Endothelial cell of umbilical vein (primary cell): ENCODE measurements around the gene RAC3. TPM values are rescaled to one million over a fixed set of nuclear protein-coding genes. Genes with fewer than 3 reads are reported as not detected.

Experiments
- BruUV-seq: library from RNA; stranded (reverse); fragments of 400-500 nt; replicated peaks from 2 replicates; lab custom pipeline; 2021; lab: Mats Ljungman, UMichigan
- CTCF ChIA-PET: fragments of 300-600, 350-600 bp; sonication (Branson Sonifier 250); formaldehyde crosslinking; loops from one replicate; lab custom pipeline; 2021; ENCODE audit warnings: antibody characterized with exemption, inconsistent platforms; lab: Charles Lee
- POLR2A ChIA-PET: fragments of 300-600, 350-600 bp; sonication (Branson Sonifier 250); formaldehyde crosslinking; loops from one replicate; lab custom pipeline; 2021; ENCODE audit warnings: antibody characterized with exemption, inconsistent platforms; lab: Charles Lee
- DNase-seq: peaks from one replicate; pipeline ENCODE4 v3.0.0-alpha.2; 2011; ENCODE audit warnings: low read depth, low spot score
- FAIRE-seq: peaks from 2 replicates; lab custom pipeline; 2011; peaks lifted over from hg19 to GRCh38; lab: Jason Lieb, UNC
- H2AFZ ChIP-seq: 2 replicates; pipeline ENCODE4 v1.6.0; 2012; ENCODE audit warnings: low read depth, low read length, control low read depth, inconsistent platforms
- H3K27ac ChIP-seq: 2 replicates; pipeline ENCODE4 v1.5.1; 2011; ENCODE audit warnings: low read depth, mild to moderate bottlenecking, control low read depth, low read length, moderate library complexity; ENCODE audit not compliant: insufficient read depth
- H3K27me3 ChIP-seq, 2 experiments: 2 replicates each; pipeline versions ENCODE4 v1.6.0 to v1.6.1; 2011; ENCODE audit warnings: low read length in 2 of 2, mixed read lengths in 1 of 2; ENCODE audit not compliant: control insufficient read depth in 2 of 2, insufficient read depth in 2 of 2
- H3K36me3 ChIP-seq, 2 experiments: 2 replicates in 1 of 2; 3 replicates in 1 of 2; pipeline ENCODE4 v1.5.1; 2011; ENCODE audit warnings: low read length in 2 of 2, mild to moderate bottlenecking in 1 of 2, moderate library complexity in 1 of 2; ENCODE audit not compliant: control insufficient read depth in 2 of 2, insufficient read depth in 2 of 2; ENCODE audit errors: extremely low read depth in 1 of 2
- H3K4me1 ChIP-seq: 3 replicates; pipeline ENCODE4 v1.5.1; 2011; ENCODE audit warnings: mild to moderate bottlenecking, low read length; ENCODE audit not compliant: control insufficient read depth, insufficient read depth; ENCODE audit errors: extremely low read depth
- H3K4me2 ChIP-seq: 2 replicates; pipeline ENCODE4 v1.6.1; 2011; ENCODE audit warnings: low read length, control low read depth, mixed read lengths; ENCODE audit not compliant: insufficient read depth
- H3K4me3 ChIP-seq, 3 experiments: fragments of 200-600 bp in 1 of 3; sonication (generic), shearing (Covaris generic) in 1 of 3; replicated peaks in 1 of 3; 2 replicates each; pipeline ENCODE4 v1.5.1; 2011 to 2016; ENCODE audit warnings: control low read depth in 3 of 3, low read length in 3 of 3, mild to moderate bottlenecking in 2 of 3, inconsistent platforms in 1 of 3, low read depth in 1 of 3, moderate library complexity in 1 of 3; ENCODE audit not compliant: insufficient read depth in 1 of 3
- H3K79me2 ChIP-seq: 2 replicates; pipeline ENCODE4 v1.6.0; 2012; ENCODE audit warnings: low read length, inconsistent platforms; ENCODE audit not compliant: control insufficient read depth, insufficient read depth
- H3K9ac ChIP-seq: replicated peaks from 2 replicates; pipeline ENCODE3; 2011; ENCODE audit warnings: low read length, control low read depth; ENCODE audit not compliant: insufficient read depth; ENCODE audit errors: extremely low read depth
- H3K9me1 ChIP-seq: replicated peaks from 3 replicates; pipeline ENCODE4 v1.6.0; 2011; ENCODE audit warnings: mild to moderate bottlenecking, low read length; ENCODE audit not compliant: control insufficient read depth, insufficient read depth; ENCODE audit errors: extremely low read depth
- H3K9me3 ChIP-seq: replicated peaks from 2 replicates; pipeline ENCODE4 v1.5.1; 2012; ENCODE audit warnings: low read length, inconsistent platforms; ENCODE audit not compliant: control insufficient read depth, insufficient read depth
- H4K20me1 ChIP-seq: replicated peaks from 2 replicates; pipeline ENCODE3; 2011; ENCODE audit warnings: mild to moderate bottlenecking, low read length; ENCODE audit not compliant: control insufficient read depth, insufficient read depth; ENCODE audit errors: extremely low read depth
- CTCF ChIP-seq, 2 donors: IDR thresholded peaks; 1 replicate in 1 of 2; 2 replicates in 1 of 2; pipeline ENCODE4 v1.5.1; 2011; ENCODE audit warnings: low read length in 2 of 2, mild to moderate bottlenecking in 2 of 2, moderate library complexity in 2 of 2, control low read depth in 1 of 2, inconsistent platforms in 1 of 2, low read depth in 1 of 2; ENCODE audit not compliant: insufficient read depth in 1 of 2; ENCODE audit errors: extremely low read depth in 1 of 2
- EZH2 ChIP-seq: IDR thresholded peaks from 2 replicates; pipeline ENCODE4 v1.6.1; 2012; ENCODE audit warnings: borderline replicate concordance, low read depth, mild to moderate bottlenecking, moderate library complexity, low read length, inconsistent platforms; ENCODE audit not compliant: severe bottlenecking
- FOS ChIP-seq: IDR thresholded peaks from 2 replicates; pipeline ENCODE4 v1.6.1; 2011; ENCODE audit warnings: mild to moderate bottlenecking, low read length, moderate library complexity, borderline replicate concordance; ENCODE audit not compliant: insufficient read depth
- GATA2 ChIP-seq: IDR thresholded peaks from 2 replicates; pipeline ENCODE4 v1.7.0; 2011; ENCODE audit warnings: low read depth, mild to moderate bottlenecking, moderate library complexity, mixed read lengths, low read length; ENCODE audit not compliant: insufficient read length, insufficient read depth
- JUN ChIP-seq: IDR thresholded peaks from 2 replicates; pipeline ENCODE4 v1.6.1; 2011; ENCODE audit warnings: borderline replicate concordance, low read depth; ENCODE audit not compliant: insufficient read length, insufficient read depth
- MAX ChIP-seq: IDR thresholded peaks from 2 replicates; pipeline ENCODE4 v1.6.1; 2011; ENCODE audit not compliant: insufficient read depth, insufficient read length
- MYC ChIP-seq: IDR thresholded peaks from one replicate; pipeline ENCODE4 v1.6.1; 2011; ENCODE audit warnings: mild to moderate bottlenecking, low read depth, low read length
- POLR2A ChIP-seq: IDR thresholded peaks from 2 replicates; pipeline ENCODE4 v1.6.1; 2012; ENCODE audit warnings: low read depth, mild to moderate bottlenecking, control low read depth, low read length
- POLR2AphosphoS5 ChIP-seq: IDR thresholded peaks from 2 replicates; pipeline ENCODE4 v1.6.1; 2012; ENCODE audit warnings: low read depth, mild to moderate bottlenecking, control low read depth, low read length, moderate library complexity; ENCODE audit not compliant: insufficient read depth
- dilution Hi-C: fragments of 300-500 bp; cut with MboI; formaldehyde crosslinking; loops from one replicate; pipeline ENCODE4 v1.15.0; 2019; ENCODE audit warnings: low sequenced_read_pairs; ENCODE audit not compliant: extremely low pct_ligation_motif_present
- intact Hi-C: fragments of 100-400 bp; cut with micrococcal nuclease; formaldehyde crosslinking; loops from one replicate; pipeline ENCODE4 v1.10.0; 2022
- polyA plus RNA-seq, 4 experiments: library from polyadenylated mRNA; depleted of rRNA in 3 of 4; stranded (reverse) in 3 of 4; unstranded in 1 of 4; fragments of >200 nt; gene quantifications; 2 replicates each; pipeline versions ENCODE4 v1.2.1 to v1.2.3, GENCODE V29; 2011 to 2012; ENCODE audit warnings: missing spikeins in 1 of 4
- total RNA-seq: library from RNA; stranded (reverse); gene quantifications from 2 replicates; pipeline ENCODE4 v1.2.3, GENCODE V29; 2021

RAC3 gene
- total and polyA plus RNA-seq, 2 donors (not counting 3 experiments of a cell fraction or from before 2014, with no cell fraction given): 34.1 to 56.0 TPM

DNA sequence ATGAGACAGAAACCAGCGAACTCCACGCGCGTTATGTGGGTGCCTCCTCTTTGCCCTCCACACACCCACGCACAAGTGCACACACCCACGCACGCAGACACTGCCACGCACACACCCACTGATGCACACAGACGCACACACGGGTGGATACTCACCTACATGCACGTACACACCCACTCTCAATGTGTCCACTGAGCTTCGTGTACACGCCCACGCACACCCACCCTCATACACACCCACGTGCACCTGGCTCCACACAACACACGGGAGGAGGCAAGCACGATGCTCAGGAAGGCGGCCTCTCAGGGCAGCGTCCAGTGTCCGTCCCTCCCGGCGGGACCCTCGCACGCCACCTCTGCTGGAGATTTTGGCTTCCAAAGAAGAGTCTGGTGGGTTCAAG is 15.9 kb downstream of the RAC3 start:
- CTCF ChIA-PET: interaction anchor here (0.8 kb wide), 1 partner anchor 10 kb away, joined by 4 read pairs; the partner anchor contains the start of gene DCXR
- H4K20me1 ChIP-seq: no peaks in the 10 kb centered on the region
- H3K27ac ChIP-seq: no peak overlapping the region
- intact Hi-C loops (no loop called here), dilution Hi-C loops (no loop called here)
- no peak for DNase-seq
- no peaks in the 10 kb centered on the region for H3K9me3 ChIP-seq
- H3K9ac ChIP-seq: no peak overlapping the region
- FAIRE-seq: no peak
- no peak overlapping the region for H3K4me2 ChIP-seq
- no peaks in the 10 kb centered on the region for H3K27me3 ChIP-seq
- H2AFZ ChIP-seq: no peak overlapping the region
- peaks cover 3% of the 10 kb centered on the region for H3K79me2 ChIP-seq
- H3K4me1 ChIP-seq: peaks cover 8% of the 10 kb centered on the region
- H3K9me1 ChIP-seq: no peaks in the 10 kb centered on the region
- H3K36me3 ChIP-seq: peaks cover 0 to 7% of the 10 kb centered on the region in 2 experiments
- no TSS peak for BruUV-seq
- POLR2A ChIA-PET: no interaction called here
- no peak overlapping the region for H3K4me3 ChIP-seq
- TF ChIP-seq FOS: no peak
- no peak for TF ChIP-seq POLR2A
- TF ChIP-seq MAX: no peak
- no peak for TF ChIP-seq EZH2
- no peak for TF ChIP-seq CTCF (IDR thresholded peaks at IDR 0.05; ENCODE audit: extremely low read depth in 1 of 2, insufficient read depth in 1 of 2, low read depth in 1 of 2, low read length in 2 of 2)
- TF ChIP-seq POLR2AphosphoS5: no peak
- TF ChIP-seq MYC: no peak
- no peak for TF ChIP-seq GATA2
- no peak for TF ChIP-seq JUN
